NCI-H1436 (cell line): Measurements from ENCODE around the gene SEBOX.
A peak's percentile ranks its signal among the peaks of the same experiment; 100 is the strongest.

Source experiments
- DNase-seq: peaks from one replicate; lab custom pipeline; 2025; lab: John Stamatoyannopoulos, UW

Gene SEBOX

DNA sequence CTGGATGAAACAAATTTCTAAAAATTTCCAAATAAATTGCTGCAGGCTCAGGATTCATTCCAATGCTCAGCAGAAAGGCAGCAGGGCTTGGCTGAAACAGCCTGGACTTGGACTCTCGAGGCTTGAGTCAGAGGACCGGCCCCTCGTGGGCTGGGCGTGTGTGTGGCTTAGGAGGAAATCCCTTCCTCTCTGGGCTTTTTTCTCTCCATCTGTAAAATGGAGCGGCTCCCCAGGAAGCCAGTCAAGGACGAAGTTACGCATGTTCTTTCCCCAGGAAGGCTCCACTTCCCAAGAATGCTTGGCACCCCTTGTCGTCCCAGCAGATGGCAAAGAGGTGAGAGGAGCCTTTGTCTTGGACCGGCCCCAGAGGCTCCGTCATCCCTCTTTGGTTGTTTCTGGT is 27.5 kb upstream of the SEBOX start:
- no peak for DNase-seq

GRCh38 chr17:28391401-28391800 is 26.4 kb upstream of the SEBOX start:
- no peak for DNase-seq

DNA sequence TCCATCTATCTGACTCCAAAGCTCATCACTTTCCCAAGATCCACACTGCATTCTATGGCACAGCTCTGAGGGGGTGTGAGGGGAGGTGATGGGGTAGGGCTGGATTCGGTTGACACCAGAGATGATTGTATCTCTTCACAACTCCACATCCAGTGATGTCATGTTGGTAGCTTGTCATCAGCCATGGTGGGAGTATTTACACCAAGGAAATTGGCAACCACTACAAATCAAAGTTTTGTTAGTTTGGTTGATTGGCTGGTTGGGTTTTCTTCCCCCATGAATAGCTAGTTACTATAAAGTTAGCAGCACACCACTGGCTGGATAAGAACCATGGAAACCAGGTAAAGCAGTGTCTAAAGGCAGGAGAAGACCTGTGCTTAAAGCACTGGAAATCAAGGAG is 26.0 kb upstream of the SEBOX start:
- no peak for DNase-seq

DNA sequence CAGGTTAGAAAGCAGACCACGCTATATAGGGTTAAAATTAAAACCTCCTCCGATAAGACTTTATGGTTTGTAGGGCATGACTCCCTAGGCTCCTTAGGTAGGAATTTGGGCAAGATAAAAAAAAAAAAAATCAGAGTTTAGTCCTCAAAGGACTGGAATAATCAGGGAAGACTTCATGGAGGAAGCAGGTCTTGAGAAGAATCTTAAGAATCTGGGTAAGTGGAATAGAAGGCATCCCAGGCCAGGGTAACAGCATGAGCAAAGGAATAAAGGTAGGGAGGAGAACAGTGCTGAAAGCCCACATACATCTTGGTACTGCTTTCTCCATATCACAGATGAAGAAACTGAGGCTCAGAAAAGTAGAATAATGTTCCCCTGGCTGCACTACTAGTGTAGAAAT is 25.6 kb upstream of the SEBOX start:
- DNase-seq: no peak

- no peak for DNase-seq
Measured at GRCh38 chr17:28390141-28390540, 25.1 kb upstream of the SEBOX start.

- no peak for DNase-seq
Measured at GRCh38 chr17:28388106-28388505, 23.1 kb upstream of the SEBOX start.

- DNase-seq: no peak
Measured at GRCh38 chr17:28386391-28386790, 21.4 kb upstream of the SEBOX start.

DNA sequence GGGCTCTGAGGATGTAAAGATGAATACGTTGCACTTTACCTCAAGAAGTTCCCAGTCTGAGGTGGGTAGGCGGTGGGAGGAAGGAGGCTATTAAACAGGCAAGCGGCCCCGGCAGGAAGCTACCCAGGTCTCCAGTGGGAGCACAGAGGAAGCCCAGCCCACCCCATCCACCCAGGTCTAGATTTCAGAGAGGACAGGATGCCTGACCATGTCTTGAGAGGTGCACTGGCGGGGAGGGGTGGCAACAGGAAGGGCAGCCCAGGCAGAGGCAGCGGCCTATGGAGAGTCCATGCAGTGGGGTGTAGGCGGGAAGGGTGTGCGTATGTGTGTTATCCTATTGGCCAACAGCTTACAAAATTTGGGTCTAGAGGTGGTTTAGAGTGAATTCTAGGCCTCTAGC is 20.4 kb upstream of the SEBOX start:
- no peak for DNase-seq

- DNase-seq: no peak
Measured at GRCh38 chr17:28385037-28385400, 20.0 kb upstream of the SEBOX start.

GRCh38 chr17:28384281-28385036 is 19.5 kb upstream of the SEBOX start:
- DNase-seq: peak; percentile 75

DNA sequence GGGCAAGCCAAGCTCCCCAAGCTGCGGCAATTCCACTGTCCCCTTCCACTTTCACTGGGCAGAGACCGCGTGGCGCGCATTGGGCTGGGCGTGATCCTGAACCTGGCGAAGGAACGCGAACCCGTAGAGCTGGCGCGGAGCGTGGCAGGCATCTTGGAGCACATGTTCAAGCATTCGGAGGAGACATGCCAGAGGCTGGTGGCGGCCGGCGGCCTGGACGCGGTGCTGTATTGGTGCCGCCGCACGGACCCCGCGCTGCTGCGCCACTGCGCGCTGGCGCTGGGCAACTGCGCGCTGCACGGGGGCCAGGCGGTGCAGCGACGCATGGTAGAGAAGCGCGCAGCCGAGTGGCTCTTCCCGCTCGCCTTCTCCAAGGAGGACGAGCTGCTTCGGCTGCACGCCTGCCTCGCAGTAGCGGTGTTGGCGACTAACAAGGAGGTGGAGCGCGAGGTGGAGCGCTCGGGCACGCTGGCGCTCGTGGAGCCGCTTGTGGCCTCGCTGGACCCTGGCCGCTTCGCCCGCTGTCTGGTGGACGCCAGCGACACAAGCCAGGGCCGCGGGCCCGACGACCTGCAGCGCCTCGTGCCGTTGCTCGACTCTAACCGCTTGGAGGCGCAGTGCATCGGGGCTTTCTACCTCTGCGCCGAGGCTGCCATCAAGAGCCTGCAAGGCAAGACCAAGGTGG is 16.3 kb upstream of the SEBOX start:
- DNase-seq: no peak

DNA sequence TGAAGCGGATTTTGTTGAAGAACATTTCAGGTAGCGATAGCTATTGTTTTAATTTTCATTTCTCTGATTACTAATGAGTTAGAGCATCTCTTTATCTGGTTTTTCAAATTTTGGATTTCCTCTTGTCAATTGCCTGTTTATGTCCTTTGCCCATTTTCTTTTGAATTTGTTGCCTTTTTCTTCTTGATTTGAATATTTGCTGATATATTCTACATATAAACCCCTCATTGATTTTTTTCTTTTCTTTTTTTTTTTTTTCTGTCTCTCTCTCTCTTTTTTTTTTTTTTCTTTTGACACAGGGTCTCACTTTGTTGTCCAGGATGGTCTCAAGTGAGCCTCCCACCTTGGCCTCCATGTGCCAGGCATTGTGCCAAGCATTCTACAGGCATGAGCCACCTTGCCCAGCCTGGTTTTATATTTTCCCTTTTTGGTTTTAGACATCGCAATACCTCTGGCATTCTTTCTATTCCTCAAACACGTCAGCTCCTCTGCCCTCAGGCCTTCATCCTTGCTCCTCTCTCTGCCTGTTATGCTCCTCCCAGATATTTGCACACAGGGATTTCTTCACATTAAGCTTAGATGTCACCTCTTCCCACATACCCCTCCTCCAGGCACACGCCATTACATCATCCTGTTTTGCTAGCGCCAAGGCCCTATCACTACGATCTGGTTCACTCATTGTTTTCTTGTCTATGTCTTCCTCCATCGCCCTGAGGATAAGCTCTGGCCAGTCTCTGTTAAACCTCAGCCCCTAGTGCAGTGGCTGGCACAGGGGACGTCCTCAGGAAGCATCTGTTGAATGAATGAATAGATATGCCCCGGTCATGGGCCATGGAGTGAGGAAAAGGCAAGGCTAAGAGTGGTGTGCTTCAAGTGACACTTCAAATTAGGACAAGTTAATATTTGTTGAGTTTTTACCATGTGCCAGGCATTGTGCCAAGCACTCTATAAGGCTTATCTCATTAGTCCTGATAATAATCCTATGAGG is 15.1 kb upstream of the SEBOX start:
- DNase-seq: no peak

GRCh38 chr17:28372945-28373274 is 7.9 kb upstream of the SEBOX start:
- no peak for DNase-seq

DNA sequence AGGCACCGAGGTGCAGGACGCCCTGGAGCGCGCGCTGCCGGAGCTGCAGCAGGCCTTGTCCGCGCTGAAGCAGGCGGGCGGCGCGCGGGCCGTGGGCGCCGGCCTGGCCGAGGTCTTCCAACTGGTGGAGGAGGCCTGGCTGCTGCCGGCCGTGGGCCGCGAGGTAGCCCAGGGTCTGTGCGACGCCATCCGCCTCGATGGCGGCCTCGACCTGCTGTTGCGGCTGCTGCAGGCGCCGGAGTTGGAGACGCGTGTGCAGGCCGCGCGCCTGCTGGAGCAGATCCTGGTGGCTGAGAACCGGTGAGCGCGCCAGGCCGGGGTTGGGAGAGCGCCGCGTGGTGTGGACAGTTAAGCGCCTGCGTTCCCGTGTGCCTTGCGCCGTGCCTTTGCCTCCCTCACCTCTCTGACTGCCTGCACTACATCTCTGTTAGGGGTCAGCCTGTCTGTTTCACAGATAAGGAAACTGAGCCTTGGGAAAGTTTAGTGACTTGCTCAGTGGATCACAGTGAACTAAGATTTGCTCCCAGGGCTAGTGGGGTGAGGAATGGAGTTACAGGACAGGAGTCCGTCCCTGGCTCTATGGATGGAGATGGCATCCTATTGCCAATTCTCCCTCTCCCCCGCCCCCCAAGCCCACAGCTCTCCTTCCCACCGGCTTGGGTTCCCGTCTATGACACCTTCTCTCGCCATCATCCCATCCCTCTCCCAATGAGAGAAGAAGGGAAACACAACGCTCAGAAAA is 7.4 kb upstream of the SEBOX start:
- peak; percentile 23 for DNase-seq

DNA sequence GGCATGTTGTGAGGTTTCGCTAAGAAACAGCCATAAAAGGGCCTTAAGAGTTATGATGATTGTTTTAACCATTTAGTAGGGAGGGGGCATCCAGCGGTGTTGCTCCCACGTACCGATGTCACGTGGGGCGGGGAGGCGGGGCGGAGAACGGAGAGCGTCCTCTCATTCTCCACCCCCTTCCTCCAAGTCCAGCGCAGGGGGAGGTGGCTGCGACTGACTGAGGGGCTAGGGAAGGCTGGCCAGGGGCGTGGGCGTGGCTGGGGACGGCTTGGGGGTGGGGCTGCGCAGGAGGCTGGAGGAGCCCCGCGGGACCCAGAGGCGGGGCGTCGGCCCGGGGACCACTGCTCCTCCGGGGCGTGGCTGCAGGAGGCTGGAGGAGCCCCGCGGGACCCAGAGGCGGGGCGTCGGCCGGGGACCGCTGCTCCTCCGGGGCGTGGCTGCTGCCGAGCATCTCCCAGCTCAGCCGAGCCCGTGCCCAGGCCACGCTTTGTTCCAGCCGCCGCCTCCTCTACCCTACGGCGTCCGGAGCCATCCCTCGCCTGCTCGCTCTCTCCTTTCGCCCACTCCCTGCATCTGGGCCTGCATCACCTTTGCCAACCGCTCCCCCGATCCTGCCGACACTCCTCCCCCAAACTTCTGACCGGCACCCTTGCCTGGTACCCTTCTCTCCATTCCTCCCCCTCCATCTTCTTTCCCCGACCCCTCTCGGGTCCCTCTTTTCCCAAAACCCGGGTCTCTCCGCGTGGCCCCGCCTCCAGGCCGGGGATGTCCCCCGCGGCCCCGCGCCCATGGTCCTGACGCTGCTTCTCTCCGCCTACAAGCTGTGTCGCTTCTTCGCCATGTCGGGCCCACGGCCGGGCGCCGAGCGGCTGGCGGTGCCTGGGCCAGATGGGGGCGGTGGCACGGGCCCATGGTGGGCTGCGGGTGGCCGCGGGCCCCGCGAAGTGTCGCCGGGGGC is 6.5 kb upstream of the SEBOX start, which contains the start of gene SARM1:
TSS of gene SARM1 (plus strand) at position 450 of the 958 bp plus-strand sequence. CDS start at position 789, 339 bp downstream.
- peak; percentile 99 for DNase-seq

DNA sequence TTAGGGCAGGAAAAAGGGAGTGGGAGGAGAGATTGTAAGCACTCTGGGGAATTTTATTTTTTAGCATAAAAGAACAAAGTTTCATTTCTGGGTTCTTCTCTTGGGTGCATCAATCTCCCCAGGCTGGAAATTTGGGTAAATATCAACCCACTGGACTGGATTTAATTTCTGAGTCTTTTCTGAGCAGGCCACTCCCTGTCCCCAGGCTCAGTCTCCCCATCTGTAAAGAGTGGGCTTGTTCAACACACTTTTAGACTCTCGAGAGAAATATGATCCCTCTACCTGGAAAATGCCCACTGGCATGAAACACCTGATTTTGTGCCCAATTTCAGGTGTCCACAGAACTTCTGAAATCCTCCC is 5.7 kb upstream of the SEBOX start:
- no peak for DNase-seq

DNA sequence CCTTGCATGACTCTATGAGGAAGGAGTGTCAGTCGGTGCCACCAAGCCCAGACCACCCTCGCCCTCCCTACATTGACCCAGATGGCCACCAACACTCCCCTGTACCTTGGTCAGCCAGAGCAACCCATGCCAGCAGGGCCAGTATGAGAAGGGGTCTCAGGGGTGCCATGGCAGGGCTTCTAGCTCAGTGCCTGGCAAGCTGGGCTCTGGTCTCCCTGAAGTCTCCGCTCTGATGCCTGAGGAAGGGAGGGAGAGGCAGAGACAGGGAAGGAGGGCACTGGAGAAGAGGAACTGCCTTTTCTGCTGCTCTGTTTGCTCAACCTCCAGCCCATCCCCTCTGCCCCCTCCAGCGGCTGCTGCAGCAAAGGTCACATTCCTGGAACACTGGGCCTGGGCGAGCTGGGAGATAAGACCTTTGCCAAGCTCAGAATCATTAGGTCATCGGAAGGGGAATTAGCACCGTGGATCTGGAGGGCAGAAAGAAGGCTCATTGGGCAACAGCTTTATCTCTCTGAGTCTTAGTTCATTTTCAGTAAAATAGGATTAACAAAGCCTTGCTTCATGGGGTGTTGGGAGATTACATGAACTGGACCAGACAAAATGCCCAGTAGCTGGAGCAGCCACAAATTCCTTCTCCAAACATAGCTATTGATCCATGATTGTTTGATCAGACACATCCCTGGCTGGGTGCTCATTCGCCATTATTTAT is 5.2 kb upstream of the SEBOX start, which contains the start of gene VTN:
TSS of gene VTN (minus strand) at position 273 of the 709 bp plus-strand sequence. CDS start at position 169, 104 bp downstream.
- no peak for DNase-seq

DNA sequence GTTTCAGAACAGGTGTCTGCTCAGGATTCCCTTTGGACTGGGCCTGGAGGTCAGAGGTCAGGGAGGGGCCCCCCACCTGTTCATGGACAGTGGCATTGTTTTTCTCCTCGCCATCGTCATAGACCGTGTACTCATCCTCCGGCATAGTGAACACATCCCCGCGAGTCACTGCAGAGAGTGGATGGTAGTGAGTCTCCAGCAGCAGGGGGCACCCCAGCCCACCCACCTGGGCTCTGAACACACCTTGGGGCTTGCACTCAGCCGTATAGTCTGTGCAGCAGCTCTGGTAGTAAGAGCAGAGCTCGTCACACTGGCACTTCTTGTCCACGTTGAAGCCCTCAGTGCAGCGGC is 4.7 kb upstream of the SEBOX start:
- DNase-seq: no peak

DNA sequence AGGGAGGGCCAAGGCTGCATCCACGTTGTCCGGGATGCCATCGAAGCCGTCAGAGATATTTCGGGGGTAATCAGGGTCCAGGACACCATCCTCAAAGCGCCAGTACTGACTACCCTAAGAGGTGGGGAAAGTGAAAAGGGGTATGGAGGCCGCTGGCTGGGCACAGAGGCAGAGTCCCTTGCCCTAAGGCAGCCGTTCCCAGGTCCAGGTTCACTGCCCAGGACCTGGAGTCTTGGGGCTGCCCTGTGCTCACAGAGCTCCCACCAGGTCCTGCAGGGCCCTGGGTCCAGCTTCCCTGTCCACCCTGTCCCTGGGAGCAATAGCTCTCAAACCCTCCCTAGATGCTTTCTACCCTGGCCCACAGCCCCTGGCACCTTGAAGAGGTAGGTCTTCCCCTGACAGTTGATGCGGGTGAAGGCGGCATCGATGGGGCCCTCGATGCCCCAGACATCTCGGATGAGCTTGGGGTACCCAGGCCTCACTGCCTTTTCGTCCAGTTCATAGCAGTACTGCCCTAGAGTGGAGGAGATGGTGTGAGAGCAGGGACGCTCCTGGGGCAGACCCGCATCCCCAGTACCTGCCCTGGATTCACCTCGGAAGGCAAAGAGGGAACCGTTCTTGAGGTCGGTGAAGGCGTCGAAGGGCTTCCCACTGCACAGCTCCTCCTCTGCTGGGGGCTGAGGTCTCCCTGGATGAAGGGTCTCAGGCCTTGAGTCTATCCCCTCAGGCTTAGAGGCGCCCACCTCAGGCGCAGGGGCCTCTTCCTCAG is 4.1 kb upstream of the SEBOX start:
- no peak for DNase-seq
